Stimulated activated CD4-positive, alpha-beta T cell treated with anti-CD3 and anti-CD28 coated beads, Interleukin-12 subunit alpha, Interleukin-12 subunit beta, amount 100 ng/mL, for 48 hours (primary cell): ENCODE data around the gene RORB.

Experiments used
- DNase-seq, 3 donors: peaks; one replicate each; pipeline ENCODE4 v3.0.0-alpha.2; 2020; ENCODE audit warnings: low read depth in 2 of 3, low spot score in 1 of 3

RORB gene

DNA sequence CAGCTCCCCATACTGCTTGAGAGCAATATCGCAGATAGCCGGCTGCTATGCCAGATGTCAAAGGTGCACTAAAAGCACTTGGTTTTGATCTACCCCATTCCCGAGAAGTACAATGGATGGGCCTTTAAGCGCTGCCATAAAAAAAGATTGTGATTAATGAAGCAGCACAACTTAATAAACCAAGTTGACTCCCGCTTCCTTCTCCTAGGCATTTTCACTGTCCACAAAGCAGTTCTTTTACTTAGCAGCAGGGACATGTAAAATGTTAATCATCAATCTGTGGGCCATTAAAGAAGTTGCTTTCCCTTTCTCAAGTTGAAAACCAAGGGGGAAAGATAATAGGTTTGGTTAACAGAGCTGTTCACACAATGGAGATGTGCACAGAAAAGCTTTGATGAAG lies 214.2 kb downstream of the RORB start:
- DNase-seq, result no peak

DNA sequence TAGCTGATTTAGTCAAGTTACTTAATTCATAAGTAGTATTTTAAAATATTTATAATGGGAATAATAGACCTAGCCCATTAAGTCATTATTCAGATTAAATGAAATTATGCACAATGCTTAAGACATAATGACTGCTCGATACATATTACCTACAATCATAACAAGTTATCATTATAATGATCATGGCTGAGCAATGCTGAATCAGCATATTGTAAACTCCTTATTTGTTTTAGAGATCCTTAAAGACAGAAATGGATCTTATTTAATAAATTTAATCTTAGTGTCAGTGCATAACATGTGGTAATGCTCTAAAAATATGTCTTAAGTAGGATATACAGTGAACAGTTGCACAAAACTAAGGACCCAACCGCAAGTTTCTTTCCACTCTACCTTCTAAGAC lies 221.6 kb downstream of the RORB start:
- DNase-seq, result no peak

DNA sequence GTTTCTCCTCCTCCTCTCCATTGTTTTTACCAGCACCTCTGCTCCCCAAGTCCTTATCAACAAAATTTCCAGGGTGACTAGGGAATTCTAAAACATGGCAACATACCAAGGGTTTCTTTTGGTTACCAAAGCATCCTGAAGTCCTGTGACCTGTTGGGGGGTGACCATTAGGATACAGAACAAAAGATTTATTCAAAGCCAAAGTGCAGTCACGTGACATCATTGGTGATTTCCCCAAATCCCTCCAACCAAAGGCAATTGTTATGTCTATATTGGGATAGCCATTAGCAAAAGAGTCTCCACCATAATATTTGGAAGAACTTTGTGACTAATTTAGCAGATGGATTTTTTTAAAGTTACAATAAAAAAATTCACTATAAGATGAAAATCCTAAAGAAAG lies 222.2 kb downstream of the RORB start:
- no peak for DNase-seq

DNA sequence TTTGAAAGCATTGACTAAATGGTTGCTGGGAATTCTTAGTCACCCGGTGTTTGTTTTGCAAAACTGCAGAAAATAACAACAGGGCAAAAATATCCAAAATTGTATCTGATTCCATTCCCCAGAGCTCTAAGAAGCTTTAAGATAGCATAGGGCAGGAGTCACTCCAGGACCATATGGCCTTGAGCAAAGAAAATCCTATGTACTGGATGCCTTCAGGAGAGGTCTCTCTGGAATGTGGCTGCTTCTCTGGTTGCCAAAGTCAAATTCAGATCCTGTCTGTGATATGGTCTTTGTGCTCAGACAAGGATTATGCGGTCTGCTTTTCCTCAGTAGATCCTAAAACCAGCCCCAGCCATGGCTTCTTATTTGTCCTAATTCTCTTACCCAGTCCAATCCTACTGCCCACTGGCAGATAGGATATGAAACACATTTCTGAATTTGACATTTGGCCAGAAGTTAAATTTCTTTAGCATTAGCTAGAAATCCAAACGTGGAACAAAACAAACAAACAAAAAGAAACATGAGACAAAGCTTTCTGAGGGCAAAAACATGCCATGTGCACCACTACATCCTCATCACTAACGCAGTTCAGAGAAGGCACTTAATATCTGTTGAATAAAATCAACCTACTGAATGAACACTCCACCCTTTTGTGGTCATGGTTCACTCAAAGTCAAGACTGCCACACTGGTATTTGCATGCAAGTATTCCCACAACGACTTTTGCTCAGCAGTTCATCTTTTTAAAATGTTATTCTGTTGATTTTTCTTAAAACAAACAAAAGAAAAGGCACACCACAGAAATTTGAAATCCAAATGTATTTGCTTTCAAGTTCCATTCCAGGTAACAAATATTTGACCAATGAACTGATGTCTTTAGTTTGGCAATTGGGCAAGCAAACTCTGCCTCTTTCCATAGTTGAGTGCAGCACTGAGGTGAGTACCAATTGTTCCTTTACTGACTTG lies 224.8 kb downstream of the RORB start:
- DNase-seq, result no peak

DNA sequence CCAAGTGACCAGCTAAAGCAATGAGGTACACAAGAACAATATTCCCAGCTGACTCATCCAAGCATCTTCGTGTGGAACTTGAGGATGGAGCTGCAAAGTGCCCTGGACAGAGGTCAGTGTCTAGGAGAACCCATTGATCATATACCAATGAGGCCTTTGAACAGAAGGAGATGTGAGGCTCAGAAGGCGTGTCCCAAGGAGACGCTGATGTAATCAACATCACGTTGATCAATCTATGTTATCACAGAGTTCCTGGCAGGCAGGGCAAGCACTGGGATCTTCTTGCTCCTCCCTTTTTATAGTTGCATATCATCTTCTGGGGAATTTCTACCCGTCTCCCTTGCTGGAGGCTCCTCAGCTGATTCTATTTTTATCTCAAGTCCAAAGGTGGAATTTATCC lies 227.2 kb downstream of the RORB start:
- DNase-seq, result no peak

DNA sequence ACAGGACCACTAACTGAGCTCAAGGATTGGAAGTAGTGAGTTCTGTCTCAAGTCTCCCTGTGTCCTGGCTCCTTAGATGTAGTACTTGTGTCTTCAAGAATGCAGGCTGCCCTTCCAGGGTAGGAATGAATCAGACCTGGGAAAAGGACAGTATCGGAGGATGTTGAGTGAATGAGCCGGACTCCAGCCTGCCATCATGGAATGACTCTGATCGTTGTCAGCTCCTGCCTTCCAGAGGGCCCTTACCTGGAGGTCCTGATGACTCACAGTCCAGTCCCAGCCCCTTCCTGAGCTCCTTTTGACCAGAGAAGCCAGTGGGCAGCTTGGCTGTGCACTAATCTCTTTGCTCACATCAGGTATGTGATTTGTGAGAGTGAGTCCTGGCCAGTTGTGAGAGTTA lies 229.4 kb downstream of the RORB start:
- DNase-seq, result no peak

DNA sequence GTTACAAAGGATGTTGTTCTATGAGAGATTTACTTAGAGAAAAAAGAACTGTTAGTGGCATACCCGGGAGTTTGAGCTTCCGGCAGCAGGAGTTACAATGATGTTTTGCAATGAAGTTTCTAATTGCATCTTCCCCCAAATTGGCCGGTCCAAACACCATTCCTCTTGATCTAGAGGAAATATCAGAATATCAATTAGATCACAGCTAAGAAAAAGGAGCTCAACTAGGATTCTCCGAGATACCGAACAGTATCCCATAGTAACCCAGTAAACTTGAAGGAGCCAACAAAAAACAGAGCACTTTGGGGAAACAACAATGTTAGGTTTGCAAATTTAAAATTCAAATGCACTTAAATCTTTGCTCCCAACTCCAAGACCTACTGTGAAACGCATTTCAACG lies 231.0 kb downstream of the RORB start:
- no peak for DNase-seq

DNA sequence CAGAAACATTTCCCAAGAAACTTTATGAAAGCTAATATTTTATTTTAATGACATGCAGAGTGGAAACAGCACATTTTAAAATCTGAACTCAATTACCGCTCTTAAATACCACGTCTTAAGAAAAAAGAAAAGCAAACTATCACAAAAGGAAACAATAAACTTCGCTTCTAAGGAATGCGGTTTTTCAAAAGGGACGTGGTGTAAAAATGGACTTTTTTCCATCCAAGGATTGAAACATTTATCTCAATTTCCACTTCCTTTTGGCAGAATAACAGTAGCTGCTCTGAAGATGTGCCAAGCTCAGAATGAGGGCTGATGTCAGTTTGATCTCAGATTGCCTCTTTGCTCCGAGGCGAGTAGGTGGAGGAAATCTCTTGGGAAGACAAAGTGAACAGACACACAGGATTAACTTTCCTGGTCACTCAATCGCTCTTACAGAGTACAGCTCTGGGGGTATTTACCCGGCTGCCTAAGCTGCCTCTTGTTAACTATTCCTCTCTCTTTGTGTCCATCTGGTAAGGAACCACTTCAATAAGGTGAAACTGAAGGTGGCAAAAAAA lies 232.1 kb downstream of the RORB start:
- DNase-seq, result no peak

DNA sequence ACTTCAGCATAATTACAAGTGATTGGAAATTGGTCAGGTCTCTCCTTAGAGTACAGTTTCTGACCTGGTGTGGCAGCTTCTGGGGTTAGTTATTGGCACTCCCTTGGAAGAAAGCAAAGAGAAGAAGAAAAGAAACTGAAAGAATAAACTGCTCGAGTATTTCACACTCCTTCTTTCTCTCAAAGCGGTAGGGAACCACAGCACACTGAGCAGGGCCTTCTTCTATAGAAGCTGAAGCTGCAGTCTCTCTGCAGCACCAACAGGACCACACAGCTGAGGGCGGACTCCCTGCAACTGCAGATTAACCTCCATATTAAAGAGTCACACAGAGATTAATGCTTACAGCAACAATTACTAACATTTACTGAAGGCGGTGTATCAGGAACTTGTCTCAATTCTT lies 238.6 kb downstream of the RORB start:
- no peak for DNase-seq

DNA sequence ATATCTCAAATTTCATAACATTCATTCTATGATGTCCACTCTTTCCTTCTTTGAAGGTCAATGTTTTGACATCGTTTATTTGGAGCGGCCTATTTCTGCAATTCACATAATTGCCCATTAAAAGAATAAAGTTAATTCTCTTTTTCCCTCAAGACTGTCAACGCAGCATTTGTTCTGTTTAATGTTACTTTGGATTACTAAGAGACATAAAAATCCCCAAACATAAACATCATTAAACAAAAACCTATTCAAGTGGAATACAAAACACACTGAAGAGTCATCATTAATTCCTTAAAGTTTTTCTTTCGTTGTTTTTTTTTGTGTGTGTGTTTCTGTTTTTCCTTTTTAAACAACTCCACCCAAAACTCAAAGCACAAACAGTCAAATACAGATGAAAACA lies 239.5 kb downstream of the RORB start:
- DNase-seq, result no peak

DNA sequence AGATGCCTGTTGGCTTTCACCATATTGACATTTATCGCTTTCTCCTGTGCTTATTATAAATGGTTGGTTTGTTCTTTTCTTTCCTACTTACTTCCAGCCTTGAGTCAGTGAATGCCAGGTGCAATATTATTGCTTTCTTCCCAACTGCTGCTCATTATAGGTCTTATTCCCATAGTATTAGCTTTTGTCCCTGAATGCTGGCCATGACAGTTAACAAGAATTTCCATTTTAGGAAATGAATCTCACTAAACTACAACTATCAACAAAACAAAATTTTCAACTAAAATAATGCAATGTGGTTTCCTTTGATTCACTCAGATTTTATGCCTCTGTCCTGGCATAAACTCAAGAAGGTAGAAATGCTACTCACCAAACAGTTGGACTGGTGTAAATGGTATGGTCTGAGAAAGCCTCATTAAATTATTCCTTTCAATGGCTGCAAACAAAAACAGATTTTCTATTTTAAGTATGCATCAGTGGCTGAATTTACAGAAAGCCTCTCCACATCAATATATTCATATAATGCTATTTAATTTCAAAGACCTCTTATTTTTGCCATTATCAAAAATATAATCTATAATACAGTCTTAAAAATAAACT lies 245.2 kb downstream of the RORB start:
- DNase-seq, result no peak
